Skeletal muscle satellite cell (primary cell): ENCODE data around the gene CAMK1D.
"Not testable (repeated sequence)": the region's sequence is repeated elsewhere in the genome, so short reads cannot be mapped to it uniquely, and the experiment has no call there.

ENCODE experiments used
- H3K27me3 ChIP-seq: 2 replicates; pipeline ENCODE4 v1.7.0; 2013; ENCODE audit warnings: low read length; ENCODE audit not compliant: control insufficient read depth, insufficient read depth
- H3K36me3 ChIP-seq: 2 replicates; pipeline ENCODE4 v1.7.0; 2013; ENCODE audit warnings: mild to moderate bottlenecking, control low read depth, low read length; ENCODE audit not compliant: insufficient read depth
- H3K4me1 ChIP-seq: 2 replicates; pipeline ENCODE4 v1.7.0; 2013; ENCODE audit warnings: low read length; ENCODE audit not compliant: control insufficient read depth, insufficient read depth
- H3K4me2 ChIP-seq: 2 replicates; pipeline ENCODE4 v1.7.0; 2013; ENCODE audit warnings: mild to moderate bottlenecking, low read length
- H3K4me3 ChIP-seq: 2 replicates; pipeline ENCODE4 v1.7.0; 2013; ENCODE audit warnings: low read length
- H3K9ac ChIP-seq: 2 replicates; pipeline ENCODE4 v1.7.0; 2013; ENCODE audit warnings: mild to moderate bottlenecking, low read depth, low read length, moderate library complexity
- H3K9me3 ChIP-seq: replicated peaks from 2 replicates; pipeline ENCODE4 v1.7.0; 2013; ENCODE audit warnings: mild to moderate bottlenecking, control low read depth, low read length

The CAMK1D gene

DNA sequence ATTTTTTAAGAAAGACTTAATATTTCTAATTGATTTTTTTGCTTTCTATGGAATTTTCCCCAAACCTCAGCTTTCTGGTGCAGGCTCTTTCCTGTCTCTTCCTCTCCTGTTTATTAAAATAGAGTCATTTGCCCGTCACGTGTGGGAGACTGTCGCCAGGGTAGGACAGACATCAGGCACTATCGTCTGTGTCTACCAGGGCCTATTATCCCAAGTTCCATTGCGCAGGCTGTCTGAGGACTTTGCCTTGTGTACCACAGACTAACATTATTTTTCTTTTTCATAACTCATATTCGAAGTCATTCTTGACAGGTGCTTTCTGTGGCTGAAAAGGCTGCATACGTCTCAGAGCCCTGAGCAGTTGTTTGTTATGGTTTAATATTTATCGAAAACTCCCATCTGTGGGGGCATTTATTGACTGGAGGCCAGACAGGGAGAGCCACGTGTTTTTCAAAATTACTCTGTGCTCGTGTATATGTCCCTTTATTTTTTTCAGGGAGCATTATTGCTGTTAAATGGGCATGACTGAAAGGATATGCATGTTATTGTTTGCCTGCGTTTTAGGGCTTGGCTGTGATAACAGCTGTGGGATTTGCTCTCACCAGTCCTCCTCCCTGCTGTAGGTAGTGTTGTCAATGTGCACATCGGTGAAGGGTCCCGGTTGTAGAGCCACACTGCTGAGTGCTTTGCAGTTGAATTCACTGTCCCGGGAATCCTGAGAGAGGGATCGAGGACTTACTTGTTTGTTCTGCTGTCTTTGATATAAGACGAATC is 89.8 kb downstream of the CAMK1D start:
- Histone ChIP-seq H3K4me3 (no peak overlapping the region), H3K27me3 (peaks cover 37% of the 10 kb centered on the region), H3K4me1 (no peaks in the 10 kb centered on the region), H3K36me3 (no peaks in the 10 kb centered on the region), H3K9me3 (no peaks in the 10 kb centered on the region), H3K9ac (no peak overlapping the region), H3K4me2 (no peak overlapping the region)

DNA sequence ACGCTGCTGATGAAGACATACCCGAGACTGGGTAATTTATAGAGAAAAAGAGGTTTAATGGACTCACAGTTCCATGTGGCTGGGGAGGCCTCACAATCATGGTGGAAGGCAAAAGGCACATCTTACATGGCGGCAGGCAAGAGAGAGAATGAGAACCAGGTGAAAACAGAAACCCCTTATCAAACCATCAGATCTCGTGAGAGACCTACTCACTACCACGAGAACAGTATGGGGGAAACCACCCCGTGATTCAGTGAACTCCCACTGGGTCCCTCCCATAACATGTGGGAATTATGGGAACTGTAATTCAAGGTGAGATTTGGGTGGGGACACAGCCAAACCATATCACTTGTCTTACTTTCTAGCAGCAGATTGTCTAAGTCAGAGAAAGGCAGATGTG is 90.4 kb downstream of the CAMK1D start:
- H3K4me2 ChIP-seq, H3K4me3 ChIP-seq, H3K4me1 ChIP-seq, H3K36me3 ChIP-seq, H3K9me3 ChIP-seq, H3K9ac ChIP-seq: not testable (repeated sequence)
- H3K27me3 ChIP-seq: peaks cover 33% of the 10 kb centered on the region

DNA sequence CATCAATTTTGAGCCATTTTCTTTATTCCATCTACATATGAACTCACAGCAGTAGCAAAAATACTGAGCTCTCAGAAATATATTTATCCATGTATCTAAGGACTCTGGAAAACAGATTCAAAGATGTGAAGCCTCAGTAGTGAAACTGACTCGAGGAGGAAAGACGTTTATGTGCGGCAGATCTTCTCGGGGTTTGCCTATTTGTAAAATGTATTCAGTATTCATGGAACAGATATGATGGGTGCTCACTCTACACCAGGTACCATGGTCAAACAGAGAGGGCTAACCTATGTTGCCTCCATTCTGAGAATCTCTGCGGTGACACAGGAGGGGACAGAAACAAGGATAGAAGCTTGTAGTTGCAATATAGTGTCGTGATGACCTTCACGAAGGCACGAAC is 93.7 kb downstream of the CAMK1D start:
- H3K36me3 ChIP-seq: no peaks in the 10 kb centered on the region
- peaks cover 15% of the 10 kb centered on the region for H3K27me3 ChIP-seq

DNA sequence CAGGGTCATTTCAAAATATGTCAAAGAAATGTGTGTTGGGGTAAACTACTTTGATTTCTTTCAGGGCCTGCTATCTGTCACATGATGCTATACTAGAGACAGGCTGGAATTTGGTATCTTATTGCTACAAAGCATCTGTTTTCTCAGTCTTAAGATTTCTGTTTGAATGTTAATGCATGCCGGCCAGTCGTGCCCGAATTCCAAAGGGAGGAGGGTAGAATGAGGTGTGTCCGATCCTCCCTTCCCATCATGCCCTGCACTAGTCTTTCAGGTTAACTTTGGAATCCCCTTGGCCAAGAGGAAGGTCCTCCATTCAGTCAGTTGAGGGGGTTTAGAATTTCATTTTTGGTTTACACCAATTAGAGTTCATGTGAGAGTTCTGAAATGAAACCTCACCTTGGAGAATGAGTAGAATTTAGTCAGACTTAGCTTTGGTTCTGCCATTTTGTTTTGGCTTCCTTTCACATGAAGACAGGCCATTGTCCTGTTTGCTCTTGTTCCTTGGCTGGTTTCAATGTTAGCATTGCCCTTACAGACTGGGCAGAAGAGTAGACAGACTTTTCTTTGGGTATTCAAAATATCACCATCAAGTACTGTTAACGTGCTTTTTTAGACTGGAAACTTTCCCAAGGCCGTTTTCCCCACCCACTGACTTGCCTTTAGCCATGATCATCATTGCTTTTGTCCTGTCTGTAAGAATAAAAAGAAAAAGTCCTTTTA is 95.8 kb downstream of the CAMK1D start:
- Histone ChIP-seq H3K9ac (no peak overlapping the region), H3K9me3 (no peaks in the 10 kb centered on the region), H3K27me3 (peaks cover 5% of the 10 kb centered on the region), H3K4me2 (no peak overlapping the region), H3K36me3 (no peaks in the 10 kb centered on the region), H3K4me1 (peaks cover 5% of the 10 kb centered on the region), H3K4me3 (no peak overlapping the region)

More for the DNA sequence above, 93.7 kb downstream of the CAMK1D start:
- Histone ChIP-seq H3K4me2 (no peak overlapping the region), H3K4me3 (no peak overlapping the region), H3K9me3 (no peaks in the 10 kb centered on the region), H3K4me1 (no peaks in the 10 kb centered on the region), H3K9ac (no peak overlapping the region)

DNA sequence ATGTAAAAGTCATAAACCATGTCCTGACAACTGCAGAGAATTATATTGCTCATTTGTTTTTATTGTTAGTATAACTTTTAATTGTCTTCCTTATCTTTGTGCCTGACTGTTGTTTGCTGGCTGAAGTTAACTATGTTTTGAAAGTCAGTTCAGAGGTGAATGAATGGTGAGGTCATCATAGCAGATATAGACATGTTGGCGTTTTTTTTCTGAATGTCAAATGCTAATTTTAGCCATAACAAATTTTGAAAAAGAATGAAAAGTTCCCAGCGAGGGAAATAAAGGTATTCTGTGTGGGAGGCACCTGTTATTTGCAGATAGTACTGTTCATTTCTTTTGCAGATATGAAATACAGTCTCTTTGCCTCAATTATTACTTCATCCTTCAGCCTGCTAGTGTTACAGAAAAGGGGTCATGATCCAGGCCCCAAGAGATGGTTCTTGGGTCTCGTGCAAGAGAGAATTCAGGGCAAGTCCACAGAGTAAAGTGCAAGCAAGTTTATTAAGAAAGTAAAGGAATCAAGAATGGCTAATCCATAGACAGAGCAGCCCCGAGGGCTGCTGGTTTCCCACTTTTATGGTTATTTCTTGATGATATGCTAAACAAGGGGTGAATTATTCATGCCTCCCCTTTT is 96.5 kb downstream of the CAMK1D start:
- H3K9me3 ChIP-seq: no peaks in the 10 kb centered on the region
- H3K27me3 ChIP-seq: peaks cover 5% of the 10 kb centered on the region
- no peaks in the 10 kb centered on the region for H3K36me3 ChIP-seq
- no peak overlapping the region for H3K4me3 ChIP-seq
- peaks cover 5% of the 10 kb centered on the region for H3K4me1 ChIP-seq
- H3K4me2 ChIP-seq: no peak overlapping the region
- H3K9ac ChIP-seq: no peak overlapping the region

DNA sequence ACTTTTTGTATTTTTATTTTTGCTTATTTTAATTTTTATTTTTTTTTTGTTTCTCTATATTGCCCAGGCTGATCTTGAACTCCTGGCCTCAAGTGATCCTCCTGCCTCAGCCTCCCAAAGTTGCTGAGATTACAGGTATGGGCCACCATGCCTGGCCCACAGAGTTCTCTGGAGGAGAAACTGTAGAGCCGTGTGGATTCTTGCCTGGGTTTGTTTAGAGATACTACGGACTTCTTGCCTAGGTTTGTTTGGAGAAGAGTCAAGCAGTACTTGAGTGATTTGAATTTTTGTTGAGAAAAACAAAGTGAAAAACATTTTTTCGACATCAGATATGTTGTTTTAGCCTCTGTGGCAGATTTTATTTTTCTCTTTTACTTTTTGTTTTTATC is 99.0 kb downstream of the CAMK1D start:
- H3K4me2 ChIP-seq: peak overlapping the region; percentile 57
- no peaks in the 10 kb centered on the region for H3K36me3 ChIP-seq
- no peak overlapping the region for H3K4me3 ChIP-seq
- H3K9me3 ChIP-seq: no peaks in the 10 kb centered on the region
- peak overlapping the region; percentile 33 for H3K9ac ChIP-seq
- H3K4me1 ChIP-seq: peaks cover 5% of the 10 kb centered on the region
- peaks cover 5% of the 10 kb centered on the region for H3K27me3 ChIP-seq

DNA sequence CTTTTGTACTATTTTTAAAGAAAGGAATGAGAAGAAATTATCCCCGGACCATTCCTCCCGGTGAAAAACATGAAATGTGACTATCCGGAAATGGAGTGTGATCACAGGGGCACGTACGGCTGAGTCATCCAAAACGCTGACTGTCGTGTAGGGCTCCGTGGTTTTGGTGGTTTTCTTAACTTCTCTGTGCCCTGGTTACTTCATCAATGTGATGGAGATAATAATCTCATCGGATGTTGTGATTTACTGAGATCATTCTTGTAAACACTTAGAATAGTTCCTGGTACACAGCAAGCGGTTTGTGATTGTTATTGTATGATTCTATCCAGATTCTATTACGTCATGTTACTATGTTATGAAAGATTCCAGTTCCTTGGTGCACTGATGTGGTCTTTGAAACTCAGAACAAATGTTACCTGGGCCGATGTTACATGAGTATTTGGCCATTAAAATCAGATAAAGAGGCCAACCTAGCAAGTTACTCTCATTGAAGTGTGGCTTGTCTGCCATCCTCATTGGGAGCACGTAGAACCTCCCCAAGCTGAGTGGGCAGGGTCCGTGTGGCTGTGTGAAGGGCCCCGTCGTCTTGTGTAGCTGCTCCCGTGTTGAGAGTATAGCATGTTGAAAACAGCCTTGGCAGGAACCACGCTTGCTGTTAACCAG is 99.5 kb downstream of the CAMK1D start:
- Histone ChIP-seq H3K4me2 (peak overlapping the region; percentile 57), H3K36me3 (no peaks in the 10 kb centered on the region), H3K9me3 (no peaks in the 10 kb centered on the region), H3K4me1 (peaks cover 5% of the 10 kb centered on the region), H3K4me3 (no peak overlapping the region), H3K27me3 (peaks cover 5% of the 10 kb centered on the region), H3K9ac (peak overlapping the region; percentile 33)

DNA sequence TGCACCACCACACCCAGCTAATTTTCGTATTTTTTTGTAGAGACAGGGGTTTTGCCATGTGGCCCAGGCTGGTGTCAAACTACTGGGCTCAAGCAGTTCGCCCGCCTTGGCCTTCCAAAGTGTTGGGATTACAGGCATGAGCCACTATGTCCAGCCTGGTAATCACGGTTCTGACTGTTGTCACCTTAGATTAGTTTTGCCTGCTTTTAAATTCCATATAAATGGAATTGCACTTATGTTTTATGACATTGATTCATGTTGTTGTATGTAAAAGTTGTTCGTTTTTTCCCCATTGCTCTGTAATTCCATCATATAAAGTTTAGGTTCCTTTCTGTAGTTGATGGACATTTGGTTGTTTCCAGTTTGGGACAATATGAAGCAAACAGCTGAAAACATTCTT is 106.0 kb downstream of the CAMK1D start:
- no peak overlapping the region for H3K9ac ChIP-seq
- H3K4me1 ChIP-seq: peaks cover 21% of the 10 kb centered on the region
- H3K27me3 ChIP-seq: no peaks in the 10 kb centered on the region
- no peaks in the 10 kb centered on the region for H3K9me3 ChIP-seq
- no peak overlapping the region for H3K4me3 ChIP-seq
- no peaks in the 10 kb centered on the region for H3K36me3 ChIP-seq
- H3K4me2 ChIP-seq: no peak overlapping the region

DNA sequence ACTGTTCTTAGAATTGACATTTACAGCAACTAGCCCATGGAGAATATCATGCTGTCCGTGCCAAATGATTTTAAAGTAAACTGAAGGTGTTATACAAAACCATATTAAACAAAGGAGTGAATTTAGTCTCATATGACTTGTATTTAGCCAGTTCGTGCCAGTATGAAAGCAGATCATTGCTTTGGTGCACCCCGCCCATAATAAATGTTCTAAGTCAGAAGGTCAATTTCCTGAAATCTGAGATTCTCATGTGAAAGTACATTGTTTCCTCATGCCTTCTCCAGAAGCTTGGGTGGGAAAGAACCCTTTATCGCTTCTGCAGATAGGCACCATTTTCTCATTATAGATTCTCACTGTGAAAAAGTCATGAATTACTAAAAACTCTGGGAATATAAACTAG is 106.4 kb downstream of the CAMK1D start:
- Histone ChIP-seq H3K9me3 (no peaks in the 10 kb centered on the region), H3K9ac (no peak overlapping the region), H3K27me3 (no peaks in the 10 kb centered on the region), H3K4me2 (peak overlapping the region; percentile 50), H3K4me1 (peaks cover 21% of the 10 kb centered on the region), H3K36me3 (no peaks in the 10 kb centered on the region), H3K4me3 (no peak overlapping the region)

DNA sequence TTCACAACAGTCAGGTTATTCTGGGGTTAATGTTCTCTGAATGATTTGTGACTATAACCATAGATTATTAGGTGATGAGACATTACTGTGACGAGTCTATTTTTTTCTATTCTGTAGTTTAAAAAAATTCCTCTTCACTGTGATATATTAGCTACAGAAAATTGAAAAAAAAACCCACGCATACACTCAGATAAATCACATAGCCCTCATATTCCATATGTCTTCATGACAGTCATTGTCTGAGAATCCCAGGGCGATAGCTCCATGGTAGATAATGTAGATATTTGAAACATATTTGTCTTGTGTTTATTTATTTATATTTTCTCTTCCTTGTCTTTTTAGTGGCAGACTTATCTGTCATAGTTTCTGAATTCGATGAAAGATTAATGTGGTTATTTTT is 110.0 kb downstream of the CAMK1D start:
- H3K36me3 ChIP-seq: no peaks in the 10 kb centered on the region
- H3K4me3 ChIP-seq: no peak overlapping the region
- peaks cover 21% of the 10 kb centered on the region for H3K4me1 ChIP-seq
- no peaks in the 10 kb centered on the region for H3K9me3 ChIP-seq
- no peak overlapping the region for H3K9ac ChIP-seq
- no peak overlapping the region for H3K4me2 ChIP-seq
- no peaks in the 10 kb centered on the region for H3K27me3 ChIP-seq

DNA sequence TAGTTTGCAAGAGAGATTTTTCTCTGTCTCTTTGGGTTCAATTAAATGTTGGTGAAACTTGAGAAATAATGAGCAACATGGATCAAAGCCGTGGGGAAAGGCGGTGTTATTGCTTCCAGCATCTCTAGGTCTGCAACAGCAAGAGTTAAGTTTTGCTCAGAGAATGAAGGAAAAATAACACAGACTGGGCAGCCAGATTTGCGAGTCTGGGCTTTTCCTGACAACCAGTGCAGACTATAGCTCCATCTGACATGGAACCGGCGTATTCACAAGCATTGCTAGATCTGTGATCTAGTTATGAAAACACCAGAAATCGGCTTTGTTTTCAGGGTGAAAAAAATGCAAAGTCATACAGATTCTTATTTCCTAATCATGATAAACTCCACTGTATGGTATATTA is 110.4 kb downstream of the CAMK1D start:
- H3K27me3 ChIP-seq: no peaks in the 10 kb centered on the region
- H3K4me2 ChIP-seq: no peak overlapping the region
- no peaks in the 10 kb centered on the region for H3K36me3 ChIP-seq
- no peak overlapping the region for H3K4me3 ChIP-seq
- H3K9ac ChIP-seq: no peak overlapping the region
- H3K9me3 ChIP-seq: no peaks in the 10 kb centered on the region
- H3K4me1 ChIP-seq: peaks cover 21% of the 10 kb centered on the region
